Right lobe of liver (tissue), 4 donors: ENCODE results near the gene SPINK1.
"Not testable (repeated sequence)": the region's sequence is repeated elsewhere in the genome, so short reads cannot be mapped to it uniquely, and the experiment has no call there.

Experiments used
- POLR2A ChIP-seq: fragments of 450-650 bp; IDR thresholded peaks from one replicate; pipeline ENCODE4 v1.6.1; 2017; ENCODE audit warnings: antibody characterized with exemption, mild to moderate bottlenecking
- TF ChIP-seq, protein P1 (sequence below), 4 donors: fragments of 200-600 bp in 3 of 4; fragments of 450-650 bp in 1 of 4; IDR thresholded peaks; one replicate each; pipeline versions ENCODE4 v1.5.1 to v1.8.0; 2016 to 2022; ENCODE audit warnings: antibody characterized with exemption in 4 of 4, mild to moderate bottlenecking in 2 of 4
- donor health status: DM: no; HTN: no; CAD: no.
- donor health status: DM: no; HTN: no; CAD: no.
- donor health status: DM: no; HTN: yes; CAD: no.

DNA sequence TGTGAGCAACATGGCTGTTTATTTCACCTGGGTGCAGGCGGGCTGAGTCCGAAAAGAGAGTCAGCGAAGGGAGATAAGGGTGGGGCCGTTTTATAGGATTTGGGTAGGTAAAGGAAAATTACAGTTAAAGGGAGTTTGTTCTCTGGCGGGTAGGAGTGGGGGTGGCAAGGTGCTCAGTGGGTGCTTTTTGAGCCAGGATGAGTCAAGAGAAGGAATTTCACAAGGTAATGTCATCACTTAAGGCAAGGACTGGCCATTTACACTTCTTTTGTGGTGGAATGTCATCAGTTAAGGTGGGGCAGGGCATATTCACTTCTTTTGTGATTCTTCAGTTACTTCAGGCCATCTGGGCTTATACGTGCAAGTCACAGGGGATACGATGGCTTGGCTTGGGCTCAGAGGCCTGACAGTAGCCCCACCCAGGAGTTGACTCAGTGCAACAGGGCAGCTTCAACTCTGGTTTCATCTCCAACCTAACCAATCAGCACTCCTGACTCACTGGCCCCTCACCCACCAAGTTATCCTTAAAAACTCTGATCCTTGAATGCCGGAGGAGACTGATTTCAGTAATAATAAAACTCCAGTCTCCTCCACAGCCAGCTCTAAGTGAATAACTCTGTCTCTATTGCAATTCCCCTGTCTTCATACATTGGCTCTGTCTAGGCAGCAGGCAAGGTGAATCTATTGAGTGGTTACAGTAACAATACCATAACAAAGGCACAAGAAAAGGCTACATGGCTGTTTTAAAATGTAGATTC, 42.8 kb upstream of the SPINK1 start:
- TF ChIP-seq, protein P1, sequence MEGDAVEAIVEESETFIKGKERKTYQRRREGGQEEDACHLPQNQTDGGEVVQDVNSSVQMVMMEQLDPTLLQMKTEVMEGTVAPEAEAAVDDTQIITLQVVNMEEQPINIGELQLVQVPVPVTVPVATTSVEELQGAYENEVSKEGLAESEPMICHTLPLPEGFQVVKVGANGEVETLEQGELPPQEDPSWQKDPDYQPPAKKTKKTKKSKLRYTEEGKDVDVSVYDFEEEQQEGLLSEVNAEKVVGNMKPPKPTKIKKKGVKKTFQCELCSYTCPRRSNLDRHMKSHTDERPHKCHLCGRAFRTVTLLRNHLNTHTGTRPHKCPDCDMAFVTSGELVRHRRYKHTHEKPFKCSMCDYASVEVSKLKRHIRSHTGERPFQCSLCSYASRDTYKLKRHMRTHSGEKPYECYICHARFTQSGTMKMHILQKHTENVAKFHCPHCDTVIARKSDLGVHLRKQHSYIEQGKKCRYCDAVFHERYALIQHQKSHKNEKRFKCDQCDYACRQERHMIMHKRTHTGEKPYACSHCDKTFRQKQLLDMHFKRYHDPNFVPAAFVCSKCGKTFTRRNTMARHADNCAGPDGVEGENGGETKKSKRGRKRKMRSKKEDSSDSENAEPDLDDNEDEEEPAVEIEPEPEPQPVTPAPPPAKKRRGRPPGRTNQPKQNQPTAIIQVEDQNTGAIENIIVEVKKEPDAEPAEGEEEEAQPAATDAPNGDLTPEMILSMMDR (IDR thresholded peaks at IDR 0.05) = not testable (repeated sequence)
- not testable (repeated sequence) for TF ChIP-seq POLR2A
